GM21619 (cell line): ENCODE measurements around the gene NINJ2.

Source experiments
- ATAC-seq: cut with Tn5 transposase; IDR thresholded peaks from one replicate; pipeline ENCODE4 v1.9.1; 2021; ENCODE audit not compliant: unreplicated experiment

Gene NINJ2

DNA sequence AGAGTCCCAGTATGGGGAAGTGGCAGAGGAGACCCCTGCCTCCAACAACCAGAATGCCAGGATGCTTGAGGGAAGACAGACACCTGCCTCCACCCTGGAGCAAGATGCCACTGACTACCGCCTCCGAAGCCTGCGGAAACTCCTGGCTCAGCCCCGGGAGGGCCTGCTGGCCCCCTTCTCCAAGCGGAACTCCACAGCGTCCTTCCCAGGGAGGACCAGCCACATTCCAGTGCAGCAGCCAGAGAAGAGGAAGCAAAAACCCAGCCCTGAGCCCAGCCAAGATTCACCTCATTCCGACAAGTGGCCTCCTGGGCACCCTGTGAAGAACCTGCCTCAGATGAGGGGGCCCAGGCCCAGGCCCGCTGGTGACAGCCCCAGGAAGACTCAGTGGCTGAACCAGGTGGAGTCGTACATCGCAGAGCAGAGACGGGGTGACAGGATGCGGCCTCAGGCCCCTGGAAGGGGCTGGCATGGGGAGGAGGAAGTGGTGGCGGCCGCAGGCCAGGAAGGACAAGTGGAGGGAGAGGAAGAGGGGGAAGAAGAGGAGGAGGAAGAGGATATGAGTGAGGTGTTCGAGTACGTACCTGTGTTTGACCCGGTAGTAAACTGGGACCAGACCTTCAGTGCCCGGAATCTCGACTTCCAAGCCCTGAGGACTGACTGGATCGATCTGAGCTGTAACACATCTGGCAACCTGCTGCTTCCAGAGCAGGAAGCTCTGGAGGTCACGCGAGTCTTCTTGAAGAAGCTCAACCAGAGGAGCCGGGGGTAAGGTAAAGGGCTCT is 109.8 kb downstream of the NINJ2 start:
- ATAC-seq: no peak

DNA sequence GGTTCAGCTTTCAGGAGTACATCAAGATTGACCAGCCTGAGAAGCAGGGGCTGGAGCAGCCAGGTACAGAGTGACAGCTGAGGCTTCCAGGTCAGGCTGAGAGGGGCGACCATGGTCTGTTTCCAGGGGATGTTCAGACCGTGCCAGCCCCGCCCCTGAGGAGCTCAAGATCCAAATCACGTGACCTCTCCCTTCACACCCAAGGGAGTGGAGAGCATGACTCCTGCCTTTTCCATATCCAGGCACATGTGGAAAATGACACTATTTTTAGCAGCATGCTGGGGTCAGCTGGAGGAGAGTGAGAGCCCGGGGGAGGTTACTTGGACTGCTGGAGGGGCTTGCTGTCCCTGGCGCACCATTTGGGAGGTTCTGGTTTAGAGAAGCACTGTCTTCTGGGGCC is 110.8 kb downstream of the NINJ2 start:
- ATAC-seq: no peak

GRCh38 chr12:550473-551260 is 112.6 kb downstream of the NINJ2 start:
- no peak for ATAC-seq

- ATAC-seq: no peak
Measured at GRCh38 chr12:549476-550082, 113.7 kb downstream of the NINJ2 start.

- no peak for ATAC-seq
Measured at GRCh38 chr12:547883-548470, 115.3 kb downstream of the NINJ2 start.

DNA sequence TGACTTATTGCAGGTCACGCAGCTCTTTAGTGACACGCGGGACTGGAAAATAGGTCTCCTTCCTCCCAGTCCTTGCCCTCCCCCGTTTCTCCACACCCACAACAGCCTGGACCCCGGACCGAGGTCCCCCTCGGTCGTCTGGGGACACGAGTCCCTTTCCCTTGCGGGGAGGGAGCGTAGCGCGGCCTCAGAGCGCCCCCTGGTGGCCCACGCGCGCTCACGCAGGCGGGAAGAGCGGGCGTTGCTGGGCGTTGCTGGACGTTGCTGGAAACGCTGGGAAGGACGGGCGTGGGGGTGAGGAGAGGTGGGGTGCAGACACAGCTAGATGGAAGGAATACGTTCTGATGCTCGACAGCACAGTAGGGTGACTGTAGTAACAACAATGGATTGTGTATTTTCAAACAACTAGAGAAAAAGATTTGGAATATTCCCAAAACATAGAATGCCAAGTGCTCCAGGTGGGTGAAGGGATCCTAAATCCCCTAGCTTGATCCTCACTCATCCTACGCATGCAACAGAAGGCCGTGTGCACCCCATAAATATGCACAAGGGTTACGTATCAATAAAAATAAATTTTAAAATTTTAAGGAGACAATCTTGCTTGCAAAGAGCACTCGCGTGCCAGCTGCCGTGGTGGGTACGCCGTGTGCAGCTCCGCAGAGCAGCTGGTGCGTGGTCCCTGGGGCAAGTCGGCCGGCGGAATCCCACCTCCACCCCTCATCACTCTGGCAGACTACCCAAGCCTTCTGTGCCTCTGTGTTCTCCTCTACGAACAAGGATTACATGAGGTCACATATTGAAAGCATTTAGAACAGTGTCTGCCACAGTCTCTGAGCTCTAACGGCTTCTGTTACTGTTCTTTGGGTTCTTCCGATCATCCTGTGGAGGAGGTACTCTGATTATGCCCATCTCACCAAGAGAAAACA is 116.1 kb downstream of the NINJ2 start:
- no peak for ATAC-seq

- ATAC-seq: no peak
Measured at GRCh38 chr12:546265-546919, 116.9 kb downstream of the NINJ2 start.

DNA sequence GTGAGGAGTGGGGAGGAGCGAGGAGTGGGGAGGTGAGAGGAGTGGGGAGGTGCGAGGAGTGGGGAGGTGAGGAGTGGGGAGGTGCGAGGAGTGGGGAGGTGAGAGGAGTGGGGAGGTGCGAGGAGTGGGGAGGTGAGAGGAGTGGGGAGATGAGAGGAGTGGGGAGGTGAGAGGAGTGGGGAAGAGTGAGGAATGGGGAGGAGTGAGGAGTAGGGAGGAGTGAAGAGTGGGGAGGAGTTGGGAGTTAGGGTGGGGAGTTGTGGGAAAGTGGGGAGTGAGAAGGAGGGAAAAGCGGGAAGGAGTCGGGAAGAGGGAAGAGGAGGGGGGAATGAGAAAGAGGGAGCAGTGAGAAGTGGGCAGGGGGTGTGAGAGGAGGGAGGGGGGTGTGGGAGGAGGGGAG is 117.4 kb downstream of the NINJ2 start:
- ATAC-seq: no peak

DNA sequence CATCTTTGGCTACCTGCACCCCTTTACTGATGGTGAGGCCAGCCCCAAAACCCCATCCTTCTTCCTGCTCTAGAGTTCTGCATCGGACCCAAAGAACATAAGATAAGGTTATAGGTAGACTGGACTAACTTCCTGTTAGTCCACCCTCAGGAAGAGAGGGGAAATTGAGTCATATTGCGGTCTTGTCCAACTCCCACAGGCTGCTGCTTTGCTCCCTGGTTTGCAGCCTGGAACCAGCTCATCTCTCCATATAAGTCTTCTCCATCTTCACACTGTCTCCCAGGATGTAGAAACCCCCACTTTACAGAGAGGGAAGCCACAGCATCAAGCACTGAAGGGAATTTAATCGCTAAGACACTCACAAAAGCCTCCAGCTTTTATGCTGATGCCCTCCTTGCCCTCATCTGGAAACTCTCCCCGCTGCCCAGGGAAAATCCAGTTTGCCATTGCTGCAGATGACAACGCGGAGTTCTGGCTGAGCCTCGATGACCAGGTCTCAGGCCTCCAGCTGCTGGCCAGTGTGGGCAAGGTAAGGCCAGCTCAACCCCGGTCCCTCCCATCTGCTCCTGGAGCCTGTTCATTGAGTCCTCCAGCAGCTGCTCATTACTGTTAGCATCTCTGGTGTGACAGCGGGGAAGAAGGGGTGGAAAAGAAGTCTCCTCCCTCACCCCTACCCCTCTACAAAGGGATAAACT is 118.2 kb downstream of the NINJ2 start:
- ATAC-seq: no peak

DNA sequence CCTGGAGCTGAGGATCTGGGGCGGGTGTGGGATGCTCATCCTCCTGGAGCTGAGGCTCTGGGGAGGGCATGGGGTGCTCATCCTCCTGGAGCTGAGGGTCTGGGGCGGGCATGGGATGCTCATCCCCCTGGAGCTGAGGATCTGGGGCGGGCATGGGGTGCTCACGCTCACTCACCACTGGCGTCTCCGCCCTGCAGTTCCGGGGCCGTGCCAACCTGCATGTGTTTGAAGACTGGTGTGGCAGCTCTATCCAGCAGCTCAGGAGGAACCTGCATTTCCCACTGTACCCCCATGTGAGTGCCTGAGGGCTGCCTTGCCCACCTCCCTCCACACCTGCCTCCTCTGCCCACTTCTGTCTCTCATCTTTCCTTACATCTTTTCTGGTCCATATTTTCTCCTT is 119.1 kb downstream of the NINJ2 start:
- ATAC-seq: no peak

- ATAC-seq: no peak
Measured at GRCh38 chr12:543114-543451, 120.2 kb downstream of the NINJ2 start.

DNA sequence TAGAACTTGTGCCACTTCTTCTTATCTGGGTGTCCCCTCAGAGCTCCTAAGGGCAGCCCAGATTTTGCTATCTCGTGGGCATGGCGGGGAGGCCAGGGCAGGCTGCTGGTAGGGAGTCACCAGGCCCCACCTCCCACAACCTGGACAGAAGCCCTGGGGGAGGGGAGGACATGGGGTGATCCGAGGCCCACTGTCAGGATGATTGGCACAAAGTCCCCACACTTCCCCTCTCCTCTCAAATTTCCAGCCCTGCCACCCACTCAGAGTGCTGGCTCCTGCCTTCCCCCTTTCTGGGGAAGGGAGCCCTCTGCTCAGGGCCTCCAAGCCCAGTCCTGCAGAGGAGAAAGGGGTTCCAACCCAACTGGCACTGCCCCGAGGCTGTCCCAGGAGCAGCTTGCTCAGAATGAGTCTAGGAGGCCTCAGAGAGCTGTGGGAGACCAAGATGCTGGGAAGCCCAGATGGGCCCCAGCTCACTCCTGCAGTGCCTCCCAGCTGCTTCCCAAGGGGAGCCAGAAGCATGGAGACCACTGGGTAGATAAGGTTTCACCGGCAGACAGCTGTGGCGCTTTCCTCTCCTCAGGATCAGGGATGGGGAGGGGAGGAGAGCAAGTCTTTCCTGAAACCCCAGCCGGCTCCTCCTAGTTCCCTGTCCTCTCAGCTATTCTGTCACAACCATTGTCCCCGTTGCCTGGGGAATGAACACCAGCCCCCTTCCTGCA is 120.7 kb downstream of the NINJ2 start:
- ATAC-seq: no peak

DNA sequence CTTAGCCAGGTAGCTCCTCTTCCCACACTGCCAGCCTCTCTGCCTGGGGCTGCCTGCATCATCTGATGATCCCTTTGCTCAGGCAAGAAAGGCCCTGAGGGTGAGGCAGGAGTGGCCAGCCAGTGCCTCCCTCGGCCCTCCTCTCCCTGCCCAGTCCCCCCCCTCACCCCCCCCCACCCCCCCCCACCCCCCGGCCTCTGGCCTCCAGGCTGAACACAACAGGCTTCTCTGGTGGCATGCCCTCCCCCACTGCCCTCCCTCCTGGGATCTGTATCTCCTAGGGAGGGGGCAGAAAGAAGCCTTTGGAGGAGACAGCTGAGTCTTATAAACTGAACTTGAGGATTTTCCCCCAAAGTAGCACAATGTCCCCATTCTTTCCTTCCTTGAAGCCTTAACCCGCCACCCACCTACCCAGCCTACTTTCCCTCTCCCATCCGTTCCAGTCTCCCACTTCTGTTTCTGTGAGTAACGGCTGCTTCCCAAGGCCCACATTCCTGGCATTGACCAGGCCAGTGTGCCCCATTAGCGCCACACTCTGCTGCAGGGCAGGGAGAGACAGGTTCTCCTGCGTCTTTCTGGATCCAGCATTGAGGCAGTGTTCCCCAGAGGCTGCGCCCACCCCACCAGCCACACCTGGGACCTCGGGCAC is 121.4 kb downstream of the NINJ2 start:
- ATAC-seq: no peak

DNA sequence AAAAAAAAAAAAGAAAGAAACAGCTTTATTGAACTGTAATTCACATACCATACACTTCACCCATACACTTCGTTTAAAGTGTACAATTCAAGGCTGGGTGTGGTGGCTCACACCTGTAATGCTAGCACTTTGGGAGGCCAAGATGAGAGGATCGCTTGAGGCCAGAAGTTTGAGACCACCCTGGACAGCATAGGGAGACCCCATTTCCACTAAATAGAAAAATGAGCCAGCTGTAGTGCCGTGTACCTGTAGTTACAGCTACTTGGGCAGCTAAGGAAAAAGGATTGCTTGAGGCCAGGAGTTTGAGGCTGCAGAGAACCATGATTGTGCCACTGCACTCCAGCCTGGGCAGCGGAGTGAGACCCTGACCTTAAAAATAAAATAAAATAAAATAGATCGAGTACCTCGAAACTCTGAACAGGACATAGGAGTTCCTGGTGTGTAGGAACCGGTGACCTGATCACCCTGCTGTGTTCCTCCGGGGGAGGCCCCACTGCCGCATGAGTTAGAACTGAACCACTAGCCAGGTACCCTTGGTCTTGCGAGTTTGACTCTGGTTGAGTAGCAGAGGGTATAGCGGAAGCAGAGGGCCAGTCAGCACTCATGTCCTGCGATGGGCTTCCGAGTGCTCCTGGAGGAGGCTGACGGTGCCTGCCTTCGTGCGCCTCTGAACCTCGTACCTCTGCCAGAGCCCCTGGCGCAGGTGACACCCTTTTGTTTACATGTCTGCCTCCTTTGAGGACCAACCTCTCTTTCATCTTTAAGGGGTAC is 123.5 kb downstream of the NINJ2 start:
- ATAC-seq: no peak

GRCh38 chr12:538731-539539 is 124.3 kb downstream of the NINJ2 start:
- no peak for ATAC-seq

DNA sequence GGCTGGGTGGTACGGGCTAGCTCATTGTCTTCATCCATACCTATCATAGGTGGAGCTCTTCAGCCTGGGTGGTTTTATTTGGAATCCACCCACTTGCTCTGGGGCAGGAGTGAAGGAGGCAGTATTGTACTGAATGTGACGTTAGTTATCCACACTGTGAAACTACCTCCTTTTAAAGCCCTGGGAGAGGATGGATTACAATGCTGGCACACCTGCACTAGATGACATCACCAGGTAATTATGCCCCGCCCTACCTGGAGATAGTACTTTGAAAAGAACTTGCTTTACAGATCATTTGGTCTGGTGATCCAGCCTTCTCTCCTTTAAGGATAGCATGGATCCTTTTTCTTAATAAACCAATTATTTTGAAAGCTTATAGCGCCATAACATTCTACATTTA is 125.5 kb downstream of the NINJ2 start:
- ATAC-seq: no peak

DNA sequence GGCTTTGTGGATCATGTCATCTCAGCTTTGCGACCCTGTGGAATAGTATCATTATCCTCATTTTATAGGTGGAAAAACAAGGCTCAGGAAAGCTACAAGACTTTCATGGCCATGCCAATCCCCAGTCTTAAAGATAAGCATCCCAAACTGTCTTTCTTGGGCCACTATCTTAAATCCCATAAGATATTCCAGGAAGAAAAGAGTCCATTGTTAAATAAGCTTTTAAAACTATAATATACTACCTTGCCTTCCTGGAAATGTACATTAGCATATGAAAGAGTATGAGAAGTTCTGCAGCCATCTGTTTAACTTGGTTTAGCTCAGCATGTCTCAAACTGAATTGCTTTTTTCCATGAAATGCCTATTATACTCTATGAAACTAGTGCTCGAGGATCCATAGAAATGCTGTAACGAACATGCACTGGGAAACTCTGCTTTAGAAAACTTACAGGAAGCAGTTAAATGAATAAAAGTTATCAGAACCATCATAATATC is 126.4 kb downstream of the NINJ2 start:
- no peak for ATAC-seq
